ENCODE results near the gene GMPR.

Gene GMPR

GRCh38 chr6:16302721-16303552, 64.5 kb downstream of the GMPR start:
- no peak for DNase-seq (ENCODE audit: low read depth)

DNA sequence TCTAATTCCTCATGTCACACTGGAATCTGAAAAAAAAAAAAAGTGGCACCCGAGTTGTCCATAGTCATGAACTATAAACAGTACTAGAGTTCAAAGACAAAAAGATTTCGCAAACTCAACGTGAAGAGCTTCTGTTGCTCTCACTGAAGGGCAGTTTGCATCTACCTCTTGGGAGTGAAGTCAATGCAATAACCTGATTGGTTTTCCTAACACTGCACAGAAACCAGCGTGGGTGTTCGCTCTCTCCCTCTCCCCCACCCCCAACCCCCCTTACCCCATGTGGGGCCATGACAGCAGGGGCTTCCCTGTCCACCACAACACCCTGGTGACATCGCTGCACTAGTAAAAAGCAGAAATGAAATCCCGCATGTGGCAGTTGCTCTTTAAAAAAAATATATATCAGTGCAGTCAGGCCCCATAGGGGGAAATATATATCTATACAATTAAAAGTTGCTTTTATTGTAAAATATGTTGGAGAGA, 66.9 kb downstream of the GMPR start:
- no peak for DNase-seq (ENCODE audit: low read depth)

DNA sequence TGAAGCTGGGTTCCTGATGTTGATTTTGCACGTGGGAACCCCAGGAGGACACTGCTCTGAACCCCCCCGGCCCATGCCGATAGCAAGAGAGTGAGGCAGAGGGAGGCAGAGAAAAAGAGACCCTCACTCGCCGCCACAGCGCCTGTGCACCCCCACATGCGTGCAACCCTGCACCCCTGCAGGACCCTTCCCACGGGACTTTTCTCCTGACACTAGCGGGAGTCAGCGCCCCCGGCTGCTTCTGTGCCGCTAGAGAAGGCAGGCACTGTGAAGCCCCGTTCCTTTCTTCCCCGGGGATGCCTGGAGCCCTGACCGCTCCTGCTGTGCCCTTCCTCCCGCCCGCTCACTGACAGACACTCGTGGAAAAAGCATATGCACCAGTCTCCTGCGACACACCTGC, 67.4 kb downstream of the GMPR start:
- no peak for DNase-seq (ENCODE audit: low read depth)

- no peak for DNase-seq (ENCODE audit: low read depth)
Measured at GRCh38 chr6:16306334-16306733, 67.9 kb downstream of the GMPR start.

DNA sequence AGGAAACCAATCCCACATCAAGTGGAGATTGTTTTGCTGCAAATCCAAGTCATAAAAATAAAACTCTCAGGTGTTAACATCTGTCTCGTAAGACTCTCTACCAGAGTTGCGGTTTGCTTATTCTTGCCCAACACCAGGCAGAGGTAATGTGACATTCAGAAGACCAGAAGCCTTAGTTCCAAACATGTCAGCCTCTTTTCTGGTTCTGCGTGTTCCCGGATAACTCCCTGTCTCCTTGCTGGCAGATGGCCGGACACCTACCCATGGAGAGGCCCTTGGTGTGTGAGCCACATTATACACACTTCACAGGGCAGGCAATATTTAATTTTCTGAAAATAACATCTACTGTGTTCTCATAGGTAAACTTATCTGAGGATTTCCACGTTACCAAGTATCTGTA, 73.4 kb downstream of the GMPR start:
- DNase-seq (ENCODE audit: low read depth), result no peak

GRCh38 chr6:16313732-16314131, 75.3 kb downstream of the GMPR start:
- no peak for DNase-seq (ENCODE audit: low read depth)

DNA sequence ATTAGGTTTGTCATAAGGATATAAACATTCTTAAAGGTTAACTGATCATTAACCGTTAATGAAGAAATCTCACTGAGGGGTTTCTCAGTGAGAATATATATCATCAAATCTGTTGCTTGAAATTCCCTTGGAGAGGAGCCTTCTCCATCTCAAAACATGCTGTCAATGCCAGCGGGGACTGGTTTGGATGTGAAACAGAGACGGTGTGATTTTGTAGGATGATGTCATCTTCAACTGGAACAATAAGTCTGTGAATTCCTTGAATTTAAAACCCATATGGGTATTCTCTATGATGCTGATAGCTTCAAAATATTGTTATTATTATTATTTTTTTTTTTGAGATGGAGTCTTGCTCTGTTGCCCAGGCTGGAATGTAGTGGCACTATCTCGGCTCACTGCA, 75.9 kb downstream of the GMPR start:
- no peak for DNase-seq (ENCODE audit: low read depth)

DNA sequence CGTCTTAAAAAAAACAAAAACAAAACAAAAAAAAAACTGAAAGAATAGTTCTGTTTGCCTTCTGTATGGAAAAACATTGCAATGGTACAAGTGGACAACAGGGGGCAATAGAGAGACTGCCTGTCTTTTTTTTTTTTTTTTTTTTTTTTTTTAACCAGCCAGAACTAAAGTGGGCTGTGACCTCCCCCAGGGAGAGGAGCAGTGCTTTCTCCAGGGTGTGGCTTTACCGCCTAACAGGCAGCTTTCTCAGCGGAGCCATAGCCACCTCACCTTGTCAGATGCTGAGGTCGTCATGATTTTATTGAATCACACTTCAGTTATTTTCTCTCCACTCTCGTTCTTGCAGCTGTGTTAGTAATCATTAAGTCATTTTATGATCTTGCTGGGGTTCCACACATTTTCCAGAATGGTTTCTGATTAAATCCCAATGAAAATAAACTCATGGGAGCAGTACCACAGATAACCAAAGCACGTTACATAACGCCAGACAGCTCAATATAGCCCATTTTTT, 78.4 kb downstream of the GMPR start:
- no peak for DNase-seq (ENCODE audit: low read depth)

DNA sequence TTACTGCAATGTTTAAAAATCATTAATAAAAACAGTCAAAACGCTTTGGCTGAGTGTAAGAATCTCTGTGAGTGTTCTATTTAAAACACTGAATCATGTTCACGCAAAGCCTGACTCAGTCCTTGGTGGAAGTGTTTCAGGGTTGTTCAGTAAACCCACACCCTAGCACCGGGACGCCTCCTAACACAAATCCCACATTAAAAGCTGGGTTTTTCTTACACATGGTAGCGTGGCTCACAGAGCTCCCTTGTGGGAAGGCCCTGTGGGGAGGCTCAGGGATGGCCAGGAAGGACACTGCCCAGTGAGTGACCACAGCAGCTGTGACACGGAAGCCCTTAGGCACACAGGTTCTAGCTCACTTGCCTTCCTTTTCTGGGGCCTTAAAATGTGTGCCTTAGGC, 80.2 kb downstream of the GMPR start:
- no peak for DNase-seq (ENCODE audit: low read depth)

- no peak for DNase-seq (ENCODE audit: low read depth)
Measured at GRCh38 chr6:16318953-16319720, 80.8 kb downstream of the GMPR start.

- peak; percentile 69 for DNase-seq (ENCODE audit: low read depth)
Measured at GRCh38 chr6:16319813-16320532, 81.6 kb downstream of the GMPR start.

DNA sequence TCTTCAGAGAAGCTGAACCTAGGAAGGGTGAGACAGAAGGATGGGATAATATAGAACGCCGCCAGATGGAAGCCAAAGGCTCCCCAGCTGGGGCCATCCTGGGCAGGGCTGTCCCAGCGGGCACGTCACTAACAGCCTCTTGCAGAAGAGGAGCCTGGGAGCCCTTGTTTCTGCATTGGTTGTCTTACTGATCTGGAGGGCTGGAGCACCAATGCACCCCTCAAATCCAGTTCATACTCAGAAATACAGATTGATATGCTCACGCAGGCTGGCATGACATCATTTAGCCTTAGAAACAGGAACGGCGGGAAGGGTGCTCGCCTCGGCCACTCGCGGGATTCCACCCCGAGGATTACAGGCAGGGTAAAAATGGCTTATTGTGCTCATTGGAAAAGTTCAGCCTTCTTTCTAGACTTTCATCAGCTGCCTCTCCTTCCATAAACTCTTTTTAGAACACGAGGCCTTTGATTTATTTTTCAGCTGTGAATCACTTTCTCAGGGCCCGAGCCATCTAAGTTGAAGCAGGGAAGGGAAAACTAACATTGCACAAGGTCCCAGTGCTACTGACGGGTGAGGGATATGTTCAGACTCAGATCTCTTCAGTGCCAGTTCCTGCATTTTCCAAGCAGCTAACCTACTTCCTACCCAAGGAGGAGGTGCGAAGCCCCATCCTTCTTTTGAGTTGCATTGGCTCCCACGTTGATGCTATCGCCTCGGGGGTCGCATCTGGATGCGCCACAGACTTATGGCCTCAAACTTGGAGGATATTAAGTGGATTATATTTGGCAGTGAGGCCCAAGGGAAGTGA, 82.3 kb downstream of the GMPR start:
- no peak for DNase-seq (ENCODE audit: low read depth)

DNA sequence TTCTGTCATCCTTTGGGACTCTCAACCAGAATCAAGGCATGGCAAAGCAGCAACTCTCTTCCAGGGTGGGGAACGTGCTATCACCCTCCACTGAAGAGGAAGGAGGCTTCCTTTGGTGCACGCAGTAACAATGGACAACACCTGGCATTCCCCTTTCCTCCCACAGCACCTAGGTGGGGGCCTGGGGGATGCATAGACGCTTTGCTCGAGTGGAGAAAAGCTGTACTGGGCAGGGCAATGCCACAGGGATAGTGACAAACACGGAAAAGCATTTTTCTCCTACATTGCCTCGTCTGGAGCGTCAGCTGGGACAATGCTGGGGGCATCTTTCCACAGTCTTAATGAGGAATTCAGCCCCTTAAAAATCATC, 82.9 kb downstream of the GMPR start:
- DNase-seq (ENCODE audit: low read depth), result no peak

- DNase-seq (ENCODE audit: low read depth), result no peak
Measured at GRCh38 chr6:16321826-16322225, 83.4 kb downstream of the GMPR start.

DNA sequence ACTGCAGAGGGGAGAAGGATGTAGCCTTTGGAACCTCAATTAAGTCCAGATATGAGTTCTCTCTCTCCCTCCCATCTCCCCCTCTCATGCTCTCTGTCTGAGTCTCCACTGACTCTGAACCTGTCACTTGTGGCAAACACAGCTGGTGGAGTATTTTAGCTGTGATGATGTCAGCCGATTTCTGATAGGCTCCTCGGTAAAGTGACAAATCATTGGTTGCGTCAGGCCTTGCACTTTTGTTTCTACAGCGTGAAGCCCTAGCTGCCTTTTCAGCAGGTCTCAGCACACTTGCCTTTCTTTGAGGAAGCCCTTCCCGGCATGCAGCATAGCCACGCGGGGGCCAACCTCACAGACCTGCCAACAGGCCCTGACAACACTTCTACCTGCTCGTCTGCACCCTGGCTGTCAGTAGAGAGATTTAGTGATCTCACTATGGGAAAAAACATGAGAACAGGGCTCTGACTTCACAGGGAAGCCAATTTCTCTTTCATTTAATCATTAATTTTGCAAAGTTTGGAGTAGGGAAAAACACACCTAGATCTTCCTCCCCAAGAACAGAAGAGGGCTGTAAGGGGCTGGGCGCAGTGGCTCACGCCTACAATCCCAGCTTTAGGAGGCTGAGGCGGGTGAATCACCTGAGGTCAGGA, 84.4 kb downstream of the GMPR start:
- DNase-seq (ENCODE audit: low read depth), result peak; percentile 73

- no peak for DNase-seq (ENCODE audit: low read depth)
Measured at GRCh38 chr6:16324184-16324583, 85.8 kb downstream of the GMPR start.

DNA sequence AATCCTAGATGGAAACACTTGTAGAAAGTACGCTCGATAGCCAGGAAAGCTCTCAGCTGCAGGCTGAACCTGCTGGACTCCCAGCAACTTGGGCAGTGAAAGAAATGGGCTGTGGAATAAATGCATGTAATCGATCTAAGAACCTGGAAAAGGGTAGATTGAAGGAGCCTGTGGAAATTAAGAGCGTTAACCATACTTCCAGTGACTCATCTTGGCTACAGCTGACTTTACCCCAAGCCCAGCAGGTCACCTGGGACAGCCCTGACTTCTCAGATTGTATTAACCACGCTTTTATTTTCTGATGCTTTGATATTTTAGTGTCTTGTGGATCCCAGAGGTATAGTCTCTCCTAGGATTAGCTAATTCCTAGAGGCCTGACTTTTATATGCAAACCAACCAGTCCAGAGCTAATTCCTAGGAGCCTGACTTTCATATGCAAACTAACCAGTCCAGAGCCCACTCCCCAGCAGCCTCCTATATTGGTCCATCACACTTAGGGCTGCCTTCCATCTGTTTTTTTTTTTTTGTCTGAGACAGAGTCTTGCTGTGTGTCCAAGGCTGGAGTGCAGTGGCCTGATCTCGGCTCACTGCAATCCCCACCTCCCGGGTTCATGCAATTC, 86.3 kb downstream of the GMPR start:
- DNase-seq (ENCODE audit: low read depth), result no peak

DNA sequence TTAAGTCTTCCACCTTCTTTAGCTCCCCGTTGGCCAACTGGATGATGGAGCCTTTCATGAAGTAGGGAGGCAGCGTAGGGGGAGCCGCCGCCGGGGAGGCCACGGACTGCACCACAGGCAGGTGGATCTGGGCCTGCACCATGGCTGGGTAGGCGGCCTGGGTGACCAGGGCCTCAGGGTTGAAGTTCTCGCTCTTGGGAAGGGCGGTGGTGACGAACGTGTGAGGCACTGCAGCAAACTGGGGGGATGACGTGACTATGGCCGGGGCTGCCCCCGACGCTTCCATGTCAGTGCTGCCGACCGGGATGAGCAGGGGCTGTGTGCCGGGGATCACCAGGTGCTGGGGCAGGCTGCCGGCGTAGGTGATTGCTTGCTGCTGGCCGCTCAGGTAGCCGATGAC, 88.1 kb downstream of the GMPR start:
- DNase-seq (ENCODE audit: low read depth), result no peak

GRCh38 chr6:16326971-16327776, 88.8 kb downstream of the GMPR start:
- no peak for DNase-seq (ENCODE audit: low read depth)

All from T follicular helper cell (primary cell).